ENCODE data around the gene COL23A1. TPM values are rescaled to one million over a fixed set of nuclear protein-coding genes. Genes with fewer than 3 reads are reported as not detected.

The COL23A1 gene
- total RNA-seq, 4 donors from 2014 or later: 2.5 to 3.4 (median 3.0) TPM

DNA sequence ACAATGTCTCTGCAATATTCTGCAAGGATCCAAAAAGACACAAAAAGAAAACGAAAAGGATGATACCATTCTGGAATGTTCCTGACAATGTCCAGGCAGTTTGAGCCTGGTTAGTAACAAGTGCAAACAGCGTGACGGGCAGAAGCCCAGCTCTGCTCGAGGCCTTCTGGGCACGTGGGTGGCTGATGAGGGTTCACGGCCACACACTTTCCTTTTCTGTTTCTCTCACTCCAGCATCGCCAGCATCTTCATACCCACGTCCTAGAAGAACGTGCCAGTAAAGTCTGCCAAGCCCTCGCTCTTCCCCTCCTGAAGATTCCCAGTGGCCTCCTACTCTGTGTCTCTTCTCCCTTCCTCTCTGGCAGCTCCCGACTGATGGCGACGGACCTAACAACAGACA lies 36.7 kb downstream of the COL23A1 start:
- no peak for TF ChIP-seq POLR2A (IDR thresholded peaks at IDR 0.05)
- TF ChIP-seq, protein P1, sequence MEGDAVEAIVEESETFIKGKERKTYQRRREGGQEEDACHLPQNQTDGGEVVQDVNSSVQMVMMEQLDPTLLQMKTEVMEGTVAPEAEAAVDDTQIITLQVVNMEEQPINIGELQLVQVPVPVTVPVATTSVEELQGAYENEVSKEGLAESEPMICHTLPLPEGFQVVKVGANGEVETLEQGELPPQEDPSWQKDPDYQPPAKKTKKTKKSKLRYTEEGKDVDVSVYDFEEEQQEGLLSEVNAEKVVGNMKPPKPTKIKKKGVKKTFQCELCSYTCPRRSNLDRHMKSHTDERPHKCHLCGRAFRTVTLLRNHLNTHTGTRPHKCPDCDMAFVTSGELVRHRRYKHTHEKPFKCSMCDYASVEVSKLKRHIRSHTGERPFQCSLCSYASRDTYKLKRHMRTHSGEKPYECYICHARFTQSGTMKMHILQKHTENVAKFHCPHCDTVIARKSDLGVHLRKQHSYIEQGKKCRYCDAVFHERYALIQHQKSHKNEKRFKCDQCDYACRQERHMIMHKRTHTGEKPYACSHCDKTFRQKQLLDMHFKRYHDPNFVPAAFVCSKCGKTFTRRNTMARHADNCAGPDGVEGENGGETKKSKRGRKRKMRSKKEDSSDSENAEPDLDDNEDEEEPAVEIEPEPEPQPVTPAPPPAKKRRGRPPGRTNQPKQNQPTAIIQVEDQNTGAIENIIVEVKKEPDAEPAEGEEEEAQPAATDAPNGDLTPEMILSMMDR (IDR thresholded peaks at IDR 0.05): no peak
- DNase-seq (ENCODE audit: low spot score in 2 of 2): no peak
- intact Hi-C loops (cut with DNase I; ENCODE audit: low total_unique reads): loop anchor here (10.0 kb wide), 1 partner anchor 279 kb away; no protein-coding TSS in a partner anchor
- no peak overlapping the region for H3K4me3 ChIP-seq (ENCODE audit: low read depth, poor library complexity, severe bottlenecking)
- WGBS, 2 donors: 64 to 76% methylated on average over 13 of the region's 13 CpGs

DNA sequence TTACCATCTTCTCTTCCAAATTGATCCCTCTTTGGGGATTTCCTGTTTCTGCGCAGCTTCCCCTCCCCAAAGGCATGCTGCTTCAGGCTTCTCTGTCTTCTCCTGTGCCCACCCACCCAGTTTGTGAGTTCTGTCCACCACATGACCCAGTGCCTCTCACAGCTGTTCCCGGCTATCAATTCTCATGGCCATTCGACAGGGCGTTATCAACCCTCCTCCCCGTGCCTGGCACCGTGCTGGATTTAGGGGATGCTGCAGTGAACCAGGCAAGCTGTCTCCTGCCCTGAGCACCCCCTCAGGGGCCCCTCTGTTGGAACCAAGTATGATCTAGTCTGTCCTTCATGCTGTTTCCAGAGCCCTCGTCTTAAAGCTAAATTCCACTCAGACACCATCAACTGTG lies 38.7 kb downstream of the COL23A1 start:
- DNase-seq (ENCODE audit: low spot score in 2 of 2): no peak
- no peak for TF ChIP-seq POLR2A (IDR thresholded peaks at IDR 0.05)
- TF ChIP-seq, protein P1 (IDR thresholded peaks at IDR 0.05): no peak
- intact Hi-C loops (cut with DNase I; ENCODE audit: low total_unique reads): loop anchor here (10.0 kb wide), 1 partner anchor 277 kb away; no protein-coding TSS in a partner anchor
- 55 to 65% methylated on average over 7 of the region's 7 CpGs for WGBS, 2 donors
- no peak overlapping the region for H3K4me3 ChIP-seq (ENCODE audit: low read depth, poor library complexity, severe bottlenecking)

DNA sequence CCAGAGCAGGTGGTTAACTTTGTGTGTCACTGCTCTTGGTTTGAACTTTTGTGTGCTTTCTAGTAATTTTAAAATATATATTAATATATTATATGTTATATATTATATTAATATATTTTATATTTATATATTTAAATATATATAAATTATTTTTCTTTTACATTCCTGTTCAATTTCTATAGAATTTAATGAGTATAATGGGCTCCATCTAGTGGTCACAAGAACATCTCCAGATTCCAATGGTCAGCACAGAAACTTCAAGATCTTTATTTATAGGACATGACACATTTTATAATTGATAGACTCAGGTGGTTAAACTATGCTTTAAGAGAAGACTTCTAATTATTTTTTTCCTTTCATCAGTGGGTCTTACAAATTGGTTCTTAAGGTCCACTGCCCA lies 39.1 kb downstream of the COL23A1 start:
- H3K4me3 ChIP-seq (ENCODE audit: low read depth, poor library complexity, severe bottlenecking): no peak overlapping the region
- TF ChIP-seq, protein P1 (IDR thresholded peaks at IDR 0.05): no peak
- TF ChIP-seq POLR2A (IDR thresholded peaks at IDR 0.05): no peak
- no peak for DNase-seq (ENCODE audit: low spot score in 2 of 2)
- intact Hi-C loops (cut with DNase I; ENCODE audit: low total_unique reads): loop anchor here (10.0 kb wide), 1 partner anchor 276 kb away; no protein-coding TSS in a partner anchor

DNA sequence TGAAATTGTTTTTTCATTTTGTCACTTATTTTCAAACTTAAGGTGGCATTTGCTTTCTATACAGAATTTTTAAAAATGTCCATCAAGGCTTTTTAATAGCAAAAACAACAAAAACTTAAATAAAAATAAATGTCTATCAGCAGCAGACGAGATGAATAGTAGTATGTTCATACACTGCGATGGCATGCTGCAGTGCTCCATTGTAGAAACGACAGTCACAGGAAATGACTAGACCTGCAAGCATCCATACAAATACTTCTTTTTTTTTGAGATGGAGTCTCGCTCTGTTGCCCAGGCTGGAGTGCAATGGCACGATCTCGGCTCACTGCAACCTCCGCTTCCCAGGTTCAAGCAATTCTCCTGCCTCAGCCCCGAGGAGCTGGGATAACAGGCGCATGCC lies 41.4 kb downstream of the COL23A1 start:
- intact Hi-C loops (cut with DNase I; ENCODE audit: low total_unique reads): no loop called here
- no peak for DNase-seq (ENCODE audit: low spot score in 2 of 2)
- H3K4me3 ChIP-seq (ENCODE audit: low read depth, poor library complexity, severe bottlenecking): no peak overlapping the region
- no peak for TF ChIP-seq POLR2A (IDR thresholded peaks at IDR 0.05)
- TF ChIP-seq, protein P1 (IDR thresholded peaks at IDR 0.05): no peak
- WGBS, 2 donors: 77 to 78% methylated on average over 9 of the region's 9 CpGs

DNA sequence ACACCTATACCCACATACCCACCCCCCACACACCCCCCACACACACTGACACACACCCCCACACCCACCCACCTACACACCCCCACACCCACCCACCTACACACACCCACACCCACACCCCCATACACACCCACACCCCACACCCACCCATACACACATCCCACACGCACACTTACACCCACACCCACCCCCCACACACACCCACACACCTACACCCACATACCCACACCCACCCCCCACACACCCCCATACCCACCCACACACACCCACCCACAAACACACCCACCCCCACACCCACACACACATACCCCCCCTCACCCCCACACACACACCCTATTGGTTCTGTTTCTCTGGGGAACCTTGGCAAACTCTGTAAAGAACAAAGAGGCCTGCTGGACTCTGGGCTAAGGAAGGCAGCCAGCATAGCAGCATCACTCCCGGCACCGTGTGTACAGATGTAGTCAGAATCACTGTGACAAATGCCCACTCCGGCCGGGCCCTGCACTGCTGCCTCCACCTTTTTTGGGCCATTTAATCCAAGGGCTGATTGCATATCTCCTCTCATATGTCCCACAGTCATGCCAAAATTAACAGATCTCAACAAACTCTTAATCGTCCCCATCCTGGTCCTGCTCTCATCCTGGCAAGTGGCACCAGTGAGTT lies 42.3 kb downstream of the COL23A1 start:
- TF ChIP-seq, protein P1 (IDR thresholded peaks at IDR 0.05): no peak
- no peak for TF ChIP-seq POLR2A (IDR thresholded peaks at IDR 0.05)
- intact Hi-C loops (cut with DNase I; ENCODE audit: low total_unique reads): no loop called here
- no peak overlapping the region for H3K4me3 ChIP-seq (ENCODE audit: low read depth, poor library complexity, severe bottlenecking)
- WGBS, 2 donors: 37 to 48% methylated on average over 6 of the region's 6 CpGs
- DNase-seq (ENCODE audit: low spot score in 2 of 2): no peak

All from lower leg skin (tissue), 4 donors.